ENCODE data around the gene PRCD.

The PRCD gene

DNA sequence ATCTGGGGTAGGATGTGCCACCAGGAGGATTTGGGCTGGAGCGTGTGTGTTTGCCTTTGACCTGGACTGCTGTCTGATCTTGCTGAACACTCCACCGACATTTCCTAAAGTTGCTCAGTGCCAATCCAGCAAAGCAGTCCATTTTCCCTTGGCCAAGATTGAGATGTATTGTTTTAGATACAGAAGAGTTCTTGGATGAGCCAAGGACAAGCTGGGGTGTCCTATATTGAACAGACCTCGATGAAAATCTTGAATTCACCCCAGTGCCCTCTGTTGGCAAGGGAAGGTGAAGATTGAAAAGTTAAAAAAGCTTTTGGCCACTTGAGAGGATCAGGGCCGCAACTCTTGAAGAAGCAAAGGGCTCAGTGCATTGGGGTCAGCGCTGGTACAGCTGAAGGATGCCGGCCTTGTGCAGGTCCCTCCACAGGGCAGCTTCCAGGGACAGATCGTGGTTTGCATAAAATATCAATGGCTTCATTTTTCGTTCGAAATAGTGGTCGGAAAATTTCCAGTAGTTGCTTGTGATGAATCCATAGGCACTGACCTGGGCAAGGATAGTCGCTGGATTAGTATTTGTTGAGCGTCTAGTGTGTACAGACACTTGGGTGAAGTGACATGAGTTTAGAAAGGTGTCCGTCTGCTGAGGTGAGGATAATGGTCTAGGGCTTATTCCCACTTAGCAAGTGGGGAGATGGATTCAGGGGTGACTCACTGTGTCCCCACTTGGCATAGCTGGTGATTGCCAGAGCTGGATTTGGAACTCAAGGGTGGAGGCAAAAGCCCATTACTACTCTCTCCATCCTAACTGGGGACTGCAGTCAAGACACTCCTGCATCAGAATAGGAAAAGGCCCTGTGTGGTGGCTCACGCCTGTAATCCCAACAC is 26.1 kb downstream of the PRCD start:
- Histone ChIP-seq H3K36me3 (peaks cover 59% of the 10 kb centered on the region), H3K27me3 (ENCODE audit: insufficient read depth, low read depth, severe bottlenecking) (no peaks in the 10 kb centered on the region), H3K9me3 (ENCODE audit: severe bottlenecking) (no peaks in the 10 kb centered on the region), H3K27ac (peak overlapping the region; percentile 83), H3K4me3 (ENCODE audit: low read depth, low read length) (no peak overlapping the region)
- DNase-seq = no peak
- TF ChIP-seq, protein P1, sequence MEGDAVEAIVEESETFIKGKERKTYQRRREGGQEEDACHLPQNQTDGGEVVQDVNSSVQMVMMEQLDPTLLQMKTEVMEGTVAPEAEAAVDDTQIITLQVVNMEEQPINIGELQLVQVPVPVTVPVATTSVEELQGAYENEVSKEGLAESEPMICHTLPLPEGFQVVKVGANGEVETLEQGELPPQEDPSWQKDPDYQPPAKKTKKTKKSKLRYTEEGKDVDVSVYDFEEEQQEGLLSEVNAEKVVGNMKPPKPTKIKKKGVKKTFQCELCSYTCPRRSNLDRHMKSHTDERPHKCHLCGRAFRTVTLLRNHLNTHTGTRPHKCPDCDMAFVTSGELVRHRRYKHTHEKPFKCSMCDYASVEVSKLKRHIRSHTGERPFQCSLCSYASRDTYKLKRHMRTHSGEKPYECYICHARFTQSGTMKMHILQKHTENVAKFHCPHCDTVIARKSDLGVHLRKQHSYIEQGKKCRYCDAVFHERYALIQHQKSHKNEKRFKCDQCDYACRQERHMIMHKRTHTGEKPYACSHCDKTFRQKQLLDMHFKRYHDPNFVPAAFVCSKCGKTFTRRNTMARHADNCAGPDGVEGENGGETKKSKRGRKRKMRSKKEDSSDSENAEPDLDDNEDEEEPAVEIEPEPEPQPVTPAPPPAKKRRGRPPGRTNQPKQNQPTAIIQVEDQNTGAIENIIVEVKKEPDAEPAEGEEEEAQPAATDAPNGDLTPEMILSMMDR (IDR thresholded peaks at IDR 0.05; ENCODE audit: low read depth, low read length) = no peak

DNA sequence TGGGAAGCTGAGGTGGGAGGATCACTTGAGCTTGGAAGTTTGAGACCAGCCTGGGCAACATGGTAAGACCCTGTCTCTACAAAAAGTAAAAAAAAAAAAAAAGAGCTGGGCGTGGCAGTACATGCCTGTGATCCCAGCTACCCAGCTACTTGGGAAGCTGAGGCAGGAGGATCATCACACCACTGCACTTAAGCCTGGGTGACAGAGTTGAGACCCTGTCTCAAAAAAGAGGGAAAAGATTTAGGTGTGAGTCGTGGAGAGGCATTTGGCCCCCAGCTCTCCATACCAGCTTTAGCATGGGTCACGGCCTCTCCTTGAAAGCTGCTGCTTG is 26.7 kb downstream of the PRCD start:
- H3K36me3 ChIP-seq = peaks cover 53% of the 10 kb centered on the region
- TF ChIP-seq, protein P1 (IDR thresholded peaks at IDR 0.05; ENCODE audit: low read depth, low read length) = no peak
- no peak overlapping the region for H3K4me3 ChIP-seq (ENCODE audit: low read depth, low read length)
- no peaks in the 10 kb centered on the region for H3K27me3 ChIP-seq (ENCODE audit: insufficient read depth, low read depth, severe bottlenecking)
- no peaks in the 10 kb centered on the region for H3K9me3 ChIP-seq (ENCODE audit: severe bottlenecking)
- H3K27ac ChIP-seq = peak overlapping the region; percentile 83
- no peak for DNase-seq

DNA sequence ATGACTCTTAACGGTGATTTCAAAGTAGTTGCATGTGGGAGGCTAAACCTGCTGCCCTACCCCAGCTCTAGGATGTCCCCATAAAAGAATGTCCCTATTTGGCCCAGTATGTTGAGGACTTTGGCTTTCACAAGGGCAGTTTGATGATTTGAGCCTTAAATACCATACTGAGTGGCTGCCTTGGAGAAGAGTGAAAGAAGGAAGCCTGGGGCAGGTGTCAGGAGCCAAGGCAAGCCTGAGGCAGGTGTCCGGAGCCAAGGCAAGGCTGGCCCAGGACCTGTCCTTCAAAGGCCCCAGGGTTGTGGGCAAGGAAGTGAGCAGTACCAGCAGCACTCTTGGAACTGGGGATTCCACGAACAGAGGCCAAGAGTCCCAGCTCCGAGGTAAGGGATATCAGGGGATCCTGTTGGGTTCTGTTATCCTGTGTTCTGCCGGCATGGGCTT is 27.2 kb downstream of the PRCD start:
- DNase-seq = no peak
- Histone ChIP-seq H3K36me3 (peaks cover 49% of the 10 kb centered on the region), H3K4me3 (ENCODE audit: low read depth, low read length) (no peak overlapping the region), H3K9me3 (ENCODE audit: severe bottlenecking) (no peaks in the 10 kb centered on the region), H3K27me3 (ENCODE audit: insufficient read depth, low read depth, severe bottlenecking) (no peaks in the 10 kb centered on the region), H3K27ac (no peak overlapping the region; the same call in 1 of the 2 replicates)
- TF ChIP-seq, protein P1 (IDR thresholded peaks at IDR 0.05; ENCODE audit: low read depth, low read length) = no peak

DNA sequence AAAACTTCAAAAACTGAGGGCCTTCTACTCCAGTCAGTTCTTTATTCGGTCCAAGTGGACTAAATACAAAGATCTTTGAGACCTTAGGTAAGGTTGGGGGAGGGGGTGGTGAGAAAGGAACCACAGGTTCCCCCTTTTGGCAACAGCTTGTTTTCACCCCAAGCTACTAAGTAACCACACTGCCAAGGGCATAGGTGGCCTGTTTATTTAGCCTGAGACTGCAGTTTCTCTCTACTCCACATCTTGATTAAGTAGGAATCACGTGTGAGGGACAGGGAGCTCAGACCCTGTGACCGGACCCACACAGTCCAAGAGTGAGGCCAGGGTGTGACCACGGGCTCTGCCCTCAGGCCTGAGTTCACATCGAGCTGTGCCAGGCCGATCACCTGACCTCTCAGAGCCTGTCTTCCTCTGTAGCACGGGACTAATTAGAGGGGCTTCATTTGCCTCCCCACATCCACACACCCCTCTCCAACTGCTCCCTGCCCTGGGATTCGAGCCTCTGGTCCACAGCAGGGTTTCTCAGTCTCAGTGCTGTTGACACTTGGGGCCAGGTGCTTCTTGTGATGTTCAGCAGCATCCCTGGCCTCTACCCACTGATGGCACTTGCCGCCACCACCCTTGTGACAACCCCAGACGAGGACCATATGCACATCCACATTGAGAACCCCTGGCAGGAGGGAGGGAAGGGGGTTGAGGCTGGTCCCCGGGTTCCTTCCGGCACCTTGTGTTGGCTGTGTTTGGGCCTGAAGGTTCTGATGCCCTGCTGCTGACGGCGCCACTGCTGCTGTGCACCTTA is 28.0 kb downstream of the PRCD start:
- Histone ChIP-seq H3K9me3 (ENCODE audit: severe bottlenecking) (no peaks in the 10 kb centered on the region), H3K27me3 (ENCODE audit: insufficient read depth, low read depth, severe bottlenecking) (no peaks in the 10 kb centered on the region), H3K36me3 (peaks cover 42% of the 10 kb centered on the region), H3K27ac (0 out of 2 replicates have a peak overlapping the region, but pooled peaks have one; percentile 5), H3K4me3 (ENCODE audit: low read depth, low read length) (no peak overlapping the region)
- DNase-seq = no peak
- TF ChIP-seq, protein P1 (IDR thresholded peaks at IDR 0.05; ENCODE audit: low read depth, low read length) = no peak

DNA sequence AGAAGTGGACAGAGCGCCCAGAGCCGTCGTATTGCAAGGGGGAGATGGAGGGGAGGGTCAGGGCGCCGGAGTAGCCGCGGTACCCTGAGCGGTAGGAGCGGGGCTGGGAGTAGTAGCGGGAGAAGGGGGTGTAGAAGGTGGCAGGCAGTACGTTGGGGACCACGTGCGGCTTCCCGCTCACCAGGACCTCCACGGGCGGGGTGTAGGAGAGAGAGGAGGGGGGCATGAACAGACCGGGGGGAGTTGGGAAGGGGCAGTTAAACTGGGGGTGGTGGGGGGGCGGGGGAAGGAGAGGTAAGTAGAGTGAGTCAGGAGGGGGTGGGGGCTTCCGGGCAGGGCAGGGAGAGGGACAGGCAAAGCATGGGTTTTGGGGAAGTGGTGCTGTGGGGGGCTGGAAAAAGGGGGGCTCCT is 29.0 kb downstream of the PRCD start:
- DNase-seq = no peak
- TF ChIP-seq, protein P1 (IDR thresholded peaks at IDR 0.05; ENCODE audit: low read depth, low read length) = no peak
- Histone ChIP-seq H3K9me3 (ENCODE audit: severe bottlenecking) (no peaks in the 10 kb centered on the region), H3K4me3 (ENCODE audit: low read depth, low read length) (no peak overlapping the region), H3K36me3 (peaks cover 33% of the 10 kb centered on the region), H3K27ac (no peak overlapping the region), H3K27me3 (ENCODE audit: insufficient read depth, low read depth, severe bottlenecking) (no peaks in the 10 kb centered on the region)
